PC-3 (cell line): ENCODE results near the gene DEFB131A.
"Not testable (repeated sequence)": the region's sequence is repeated elsewhere in the genome, so short reads cannot be mapped to it uniquely, and the experiment has no call there.

ENCODE experiments used
- EZH2phosphoT487 ChIP-seq: fragments of 300-600 bp; sonication (generic); IDR thresholded peaks from 2 replicates; pipeline ENCODE4 v1.6.1; 2018; ENCODE audit warnings: mild to moderate bottlenecking, antibody characterized with exemption, low read length, borderline replicate concordance
- TF ChIP-seq, protein P1 (sequence below): fragments of 300-600 bp; sonication (generic); conservative IDR thresholded peaks from 2 replicates; pipeline ENCODE4 v1.5.1; 2017; ENCODE audit warnings: antibody characterized with exemption, low read depth, mild to moderate bottlenecking, low read length

- TF ChIP-seq, protein P1, sequence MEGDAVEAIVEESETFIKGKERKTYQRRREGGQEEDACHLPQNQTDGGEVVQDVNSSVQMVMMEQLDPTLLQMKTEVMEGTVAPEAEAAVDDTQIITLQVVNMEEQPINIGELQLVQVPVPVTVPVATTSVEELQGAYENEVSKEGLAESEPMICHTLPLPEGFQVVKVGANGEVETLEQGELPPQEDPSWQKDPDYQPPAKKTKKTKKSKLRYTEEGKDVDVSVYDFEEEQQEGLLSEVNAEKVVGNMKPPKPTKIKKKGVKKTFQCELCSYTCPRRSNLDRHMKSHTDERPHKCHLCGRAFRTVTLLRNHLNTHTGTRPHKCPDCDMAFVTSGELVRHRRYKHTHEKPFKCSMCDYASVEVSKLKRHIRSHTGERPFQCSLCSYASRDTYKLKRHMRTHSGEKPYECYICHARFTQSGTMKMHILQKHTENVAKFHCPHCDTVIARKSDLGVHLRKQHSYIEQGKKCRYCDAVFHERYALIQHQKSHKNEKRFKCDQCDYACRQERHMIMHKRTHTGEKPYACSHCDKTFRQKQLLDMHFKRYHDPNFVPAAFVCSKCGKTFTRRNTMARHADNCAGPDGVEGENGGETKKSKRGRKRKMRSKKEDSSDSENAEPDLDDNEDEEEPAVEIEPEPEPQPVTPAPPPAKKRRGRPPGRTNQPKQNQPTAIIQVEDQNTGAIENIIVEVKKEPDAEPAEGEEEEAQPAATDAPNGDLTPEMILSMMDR = not testable (repeated sequence)
- not testable (repeated sequence) for TF ChIP-seq EZH2phosphoT487
Measured at GRCh38 chr4:9442355-9442754, 1.9 kb upstream of the DEFB131A start.
